ENCODE measurements around the gene IQGAP2. TPM values are rescaled to one million over a fixed set of nuclear protein-coding genes. Genes with fewer than 3 reads are reported as not detected.

IQGAP2 gene
- polyA plus RNA-seq, 1 donor (not counting 4 experiments of a cell fraction or from before 2014, with no cell fraction given) = 0.14 TPM

GRCh38 chr5:76441101-76441500, 38.0 kb downstream of the IQGAP2 start:
- Histone ChIP-seq H3K9me1 (ENCODE audit: control insufficient read depth, extremely low read depth, insufficient read depth, low read length) (no peaks in the 10 kb centered on the region), H3K27me3 (ENCODE audit: control insufficient read depth, extremely low read depth, insufficient read depth, low read length) (no peaks in the 10 kb centered on the region), H3K9me3 (ENCODE audit: control insufficient read depth, low read depth, low read length) (no peaks in the 10 kb centered on the region), H3K4me3 (ENCODE audit: control insufficient read depth in 2 of 3, extremely low read depth in 1 of 3, insufficient read depth in 2 of 3, low read depth in 1 of 3, low read length in 3 of 3) (no peak overlapping the region), H4K20me1 (ENCODE audit: control insufficient read depth, extremely low read depth, insufficient read depth, low read length) (no peaks in the 10 kb centered on the region), H3K4me1 (ENCODE audit: control insufficient read depth, extremely low read depth, insufficient read depth, low read length) (no peaks in the 10 kb centered on the region), H3K36me3 (ENCODE audit: control insufficient read depth in 2 of 2, extremely low read depth in 1 of 2, insufficient read depth in 2 of 2, low read length in 2 of 2) (no peaks in the 10 kb centered on the region), H3K27ac (ENCODE audit: control insufficient read depth, insufficient read depth, low read length) (no peak overlapping the region), H3K4me2 (ENCODE audit: control insufficient read depth, extremely low read depth, insufficient read depth, low read depth, low read length) (no peak overlapping the region), H2AFZ (ENCODE audit: control insufficient read depth, low read length) (no peak overlapping the region), H3K9ac (ENCODE audit: control insufficient read depth, extremely low read depth, insufficient read depth, low read length) (no peak overlapping the region), H3K79me2 (ENCODE audit: control insufficient read depth, insufficient read depth, low read length) (no peaks in the 10 kb centered on the region)
- no peak for FAIRE-seq
- DNase-seq (ENCODE audit: low read depth, low spot score) = no peak
- dilution Hi-C loops (cut with MboI; ENCODE audit: extremely low pct_ligation_motif_present, low sequenced_read_pairs) = no loop called here
- no peak for TF ChIP-seq EZH2 (IDR thresholded peaks at IDR 0.05; ENCODE audit: low read length)
- TF ChIP-seq CTCF (optimal IDR thresholded peaks at IDR 0.05 in 1 of 3, IDR thresholded peaks at IDR 0.05 in 1 of 3, conservative IDR thresholded peaks at IDR 0.05 in 1 of 3; ENCODE audit: extremely low read depth in 1 of 3, insufficient read depth in 2 of 3, low read length in 3 of 3) = no peak

GRCh38 chr5:76441890-76442673, 39.0 kb downstream of the IQGAP2 start:
- H3K4me1 ChIP-seq (ENCODE audit: control insufficient read depth, extremely low read depth, insufficient read depth, low read length) = no peaks in the 10 kb centered on the region

More at GRCh38 chr5:76441890-76442673, 39.0 kb downstream of the IQGAP2 start:
- no peak overlapping the region for H2AFZ ChIP-seq (ENCODE audit: control insufficient read depth, low read length)
- TF ChIP-seq CTCF (optimal IDR thresholded peaks at IDR 0.05 in 1 of 3, IDR thresholded peaks at IDR 0.05 in 1 of 3, conservative IDR thresholded peaks at IDR 0.05 in 1 of 3; ENCODE audit: extremely low read depth in 1 of 3, insufficient read depth in 2 of 3, low read length in 3 of 3) = no peak
- no peak for TF ChIP-seq EZH2 (IDR thresholded peaks at IDR 0.05; ENCODE audit: low read length)
- no peak for DNase-seq (ENCODE audit: low read depth, low spot score)
- H4K20me1 ChIP-seq (ENCODE audit: control insufficient read depth, extremely low read depth, insufficient read depth, low read length) = no peaks in the 10 kb centered on the region
- FAIRE-seq = no peak
- no peaks in the 10 kb centered on the region for H3K27me3 ChIP-seq (ENCODE audit: control insufficient read depth, extremely low read depth, insufficient read depth, low read length)
- H3K27ac ChIP-seq (ENCODE audit: control insufficient read depth, insufficient read depth, low read length) = no peak overlapping the region
- dilution Hi-C loops (cut with MboI; ENCODE audit: extremely low pct_ligation_motif_present, low sequenced_read_pairs) = no loop called here
- no peak overlapping the region for H3K4me2 ChIP-seq (ENCODE audit: control insufficient read depth, extremely low read depth, insufficient read depth, low read depth, low read length)
- H3K79me2 ChIP-seq (ENCODE audit: control insufficient read depth, insufficient read depth, low read length) = no peaks in the 10 kb centered on the region
- H3K9me1 ChIP-seq (ENCODE audit: control insufficient read depth, extremely low read depth, insufficient read depth, low read length) = no peaks in the 10 kb centered on the region
- no peaks in the 10 kb centered on the region for H3K36me3 ChIP-seq (ENCODE audit: control insufficient read depth in 2 of 2, extremely low read depth in 1 of 2, insufficient read depth in 2 of 2, low read length in 2 of 2)
- H3K9me3 ChIP-seq (ENCODE audit: control insufficient read depth, low read depth, low read length) = no peaks in the 10 kb centered on the region
- no peak overlapping the region for H3K4me3 ChIP-seq (ENCODE audit: control insufficient read depth in 2 of 3, extremely low read depth in 1 of 3, insufficient read depth in 2 of 3, low read depth in 1 of 3, low read length in 3 of 3)
- H3K9ac ChIP-seq (ENCODE audit: control insufficient read depth, extremely low read depth, insufficient read depth, low read length) = no peak overlapping the region

Data from keratinocyte (primary cell).